DND-41 (cell line): Measurements from ENCODE around the gene UBXN2A.
A peak's percentile ranks its signal among the peaks of the same experiment; 100 is the strongest.

Experiments used
- ATAC-seq: fragments of 200-7000 bp; cut with Tn5 transposase; 3 replicates; pipeline ENCODE4 v1.9.1; 2021; ENCODE audit warnings: low read depth; ENCODE audit not compliant: insufficient read depth
- DNase-seq: peaks from one replicate; pipeline ENCODE4 v3.0.0-alpha.2; 2020
- H2AFZ ChIP-seq: 2 replicates; pipeline ENCODE4 v1.6.0; 2012; ENCODE audit warnings: low read depth, low read length
- H3K27ac ChIP-seq: 2 replicates; pipeline ENCODE4 v1.5.1; 2012; ENCODE audit warnings: low read length, inconsistent platforms
- H3K27me3 ChIP-seq: fragments of 200-600 bp; sonication (generic); 2 replicates; pipeline ENCODE4 v1.6.0; 2012; ENCODE audit warnings: low read length, mild to moderate bottlenecking, inconsistent platforms; ENCODE audit not compliant: insufficient read depth, poor library complexity
- H3K36me3 ChIP-seq: 2 replicates; pipeline ENCODE4 v1.5.1; 2012; ENCODE audit warnings: low read length, inconsistent platforms; ENCODE audit not compliant: insufficient read depth
- H3K4me1 ChIP-seq: 2 replicates; pipeline ENCODE4 v1.5.1; 2012; ENCODE audit warnings: mild to moderate bottlenecking, low read length; ENCODE audit not compliant: insufficient read depth
- H3K4me2 ChIP-seq: 2 replicates; pipeline ENCODE4 v1.6.0; 2012; ENCODE audit warnings: mild to moderate bottlenecking, moderate library complexity, low read length, inconsistent platforms; ENCODE audit not compliant: insufficient read depth
- H3K4me3 ChIP-seq, 2 experiments: fragments of 200-600 bp in 1 of 2; shearing (Covaris generic) in 1 of 2; 2 replicates each; pipeline ENCODE4 v1.5.1; 2012 to 2016; ENCODE audit warnings: inconsistent platforms in 2 of 2, low read length in 2 of 2, mild to moderate bottlenecking in 2 of 2, low read depth in 1 of 2, moderate library complexity in 1 of 2
- H3K79me2 ChIP-seq: 2 replicates; pipeline ENCODE4 v1.6.0; 2012; ENCODE audit warnings: low read length, inconsistent platforms; ENCODE audit not compliant: insufficient read depth
- H3K9ac ChIP-seq: 2 replicates; pipeline ENCODE4 v1.6.0; 2012; ENCODE audit warnings: low read depth, mild to moderate bottlenecking, inconsistent platforms, low read length, moderate library complexity
- H3K9me3 ChIP-seq: 2 replicates; pipeline ENCODE4 v1.5.1; 2012; ENCODE audit warnings: low read length, moderate library complexity, mild to moderate bottlenecking, inconsistent platforms; ENCODE audit not compliant: insufficient read depth, severe bottlenecking
- H4K20me1 ChIP-seq: 2 replicates; pipeline ENCODE4 v1.6.0; 2012; ENCODE audit warnings: low read length; ENCODE audit not compliant: insufficient read depth
- EZH2 ChIP-seq: IDR thresholded peaks from 3 replicates; pipeline ENCODE4 v1.6.1; 2012; ENCODE audit warnings: borderline replicate concordance, low read depth, mild to moderate bottlenecking, moderate library complexity, low read length, inconsistent platforms; ENCODE audit not compliant: severe bottlenecking
- TF ChIP-seq, protein P1 (sequence below): IDR thresholded peaks from 2 replicates; pipeline ENCODE4 v1.5.1; 2012; ENCODE audit warnings: borderline replicate concordance, low read length, moderate library complexity, mild to moderate bottlenecking; ENCODE audit not compliant: poor library complexity, severe bottlenecking; ENCODE audit errors: extremely low read depth

Gene UBXN2A, protein sequence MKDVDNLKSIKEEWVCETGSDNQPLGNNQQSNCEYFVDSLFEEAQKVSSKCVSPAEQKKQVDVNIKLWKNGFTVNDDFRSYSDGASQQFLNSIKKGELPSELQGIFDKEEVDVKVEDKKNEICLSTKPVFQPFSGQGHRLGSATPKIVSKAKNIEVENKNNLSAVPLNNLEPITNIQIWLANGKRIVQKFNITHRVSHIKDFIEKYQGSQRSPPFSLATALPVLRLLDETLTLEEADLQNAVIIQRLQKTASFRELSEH

GRCh38 chr2:23939987-23940717 is at the start of gene UBXN2A:
Gene UBXN2A (plus strand): TSS chr2:23940463. CDS start chr2:23958315, 17,852 bp downstream.
- H3K36me3 ChIP-seq = no peaks in the 10 kb centered on the region
- peak within 1 kb of the TSS; percentile 76 for H3K4me2 ChIP-seq
- peaks cover 46% of the 10 kb centered on the region for H3K79me2 ChIP-seq
- peak within 1 kb of the TSS; percentile 84 for H3K27ac ChIP-seq
- ATAC-seq (peak; percentile 83), DNase-seq (peak; percentile 80)
- H3K4me1 ChIP-seq = peaks cover 28% of the 10 kb centered on the region
- H3K4me3 ChIP-seq = peak within 1 kb of the TSS; percentile 71 to 82
- no peak for TF ChIP-seq EZH2
- H3K9me3 ChIP-seq = no peaks in the 10 kb centered on the region
- peak within 1 kb of the TSS; percentile 69 for H3K9ac ChIP-seq
- peak within 1 kb of the TSS; percentile 92 for H2AFZ ChIP-seq
- no peaks in the 10 kb centered on the region for H4K20me1 ChIP-seq
- no peaks in the 10 kb centered on the region for H3K27me3 ChIP-seq

DNA sequence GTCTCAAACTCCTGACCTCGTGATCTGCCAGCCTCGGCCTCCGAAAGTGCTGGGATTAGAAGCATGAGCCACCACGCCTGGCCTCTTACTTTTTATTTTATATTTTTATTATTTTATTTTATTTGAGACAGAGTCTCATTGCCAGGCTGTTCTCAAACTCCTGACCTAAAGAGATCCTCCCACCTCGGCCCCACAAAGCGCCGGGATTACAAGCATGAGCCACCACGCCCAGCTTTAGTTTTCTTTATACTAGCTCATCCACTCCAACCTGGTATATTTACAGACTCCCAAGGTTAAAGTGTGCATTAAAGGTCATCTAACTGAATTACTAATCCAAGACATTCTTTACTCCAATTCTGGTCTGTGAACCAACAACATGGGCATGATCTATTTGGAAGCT is 40.1 kb upstream of the UBXN2A start:
- Histone ChIP-seq H3K4me1 (no peaks in the 10 kb centered on the region), H3K27ac (no peak overlapping the region), H3K4me3 (no peak overlapping the region), H3K79me2 (peaks cover 79% of the 10 kb centered on the region), H3K4me2 (no peak overlapping the region), H3K27me3 (no peaks in the 10 kb centered on the region), H3K9me3 (no peaks in the 10 kb centered on the region), H3K36me3 (no peaks in the 10 kb centered on the region), H2AFZ (no peak overlapping the region), H3K9ac (no peak overlapping the region), H4K20me1 (peaks cover 15% of the 10 kb centered on the region)
- ATAC-seq (no peak), DNase-seq (no peak)
- no peak for TF ChIP-seq EZH2
- TF ChIP-seq, protein P1, sequence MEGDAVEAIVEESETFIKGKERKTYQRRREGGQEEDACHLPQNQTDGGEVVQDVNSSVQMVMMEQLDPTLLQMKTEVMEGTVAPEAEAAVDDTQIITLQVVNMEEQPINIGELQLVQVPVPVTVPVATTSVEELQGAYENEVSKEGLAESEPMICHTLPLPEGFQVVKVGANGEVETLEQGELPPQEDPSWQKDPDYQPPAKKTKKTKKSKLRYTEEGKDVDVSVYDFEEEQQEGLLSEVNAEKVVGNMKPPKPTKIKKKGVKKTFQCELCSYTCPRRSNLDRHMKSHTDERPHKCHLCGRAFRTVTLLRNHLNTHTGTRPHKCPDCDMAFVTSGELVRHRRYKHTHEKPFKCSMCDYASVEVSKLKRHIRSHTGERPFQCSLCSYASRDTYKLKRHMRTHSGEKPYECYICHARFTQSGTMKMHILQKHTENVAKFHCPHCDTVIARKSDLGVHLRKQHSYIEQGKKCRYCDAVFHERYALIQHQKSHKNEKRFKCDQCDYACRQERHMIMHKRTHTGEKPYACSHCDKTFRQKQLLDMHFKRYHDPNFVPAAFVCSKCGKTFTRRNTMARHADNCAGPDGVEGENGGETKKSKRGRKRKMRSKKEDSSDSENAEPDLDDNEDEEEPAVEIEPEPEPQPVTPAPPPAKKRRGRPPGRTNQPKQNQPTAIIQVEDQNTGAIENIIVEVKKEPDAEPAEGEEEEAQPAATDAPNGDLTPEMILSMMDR = no peak

GRCh38 chr2:23900541-23901322 is 39.5 kb upstream of the UBXN2A start:
- H3K36me3 ChIP-seq = no peaks in the 10 kb centered on the region
- no peak overlapping the region for H3K4me2 ChIP-seq
- no peak overlapping the region for H3K9ac ChIP-seq
- peaks cover 18% of the 10 kb centered on the region for H4K20me1 ChIP-seq
- H3K27me3 ChIP-seq = no peaks in the 10 kb centered on the region
- H2AFZ ChIP-seq = no peak overlapping the region
- H3K4me1 ChIP-seq = no peaks in the 10 kb centered on the region
- TF ChIP-seq EZH2 = no peak
- TF ChIP-seq, protein P1 = no peak
- DNase-seq = no peak
- no peak overlapping the region for H3K27ac ChIP-seq
- no peak for ATAC-seq
- H3K4me3 ChIP-seq = no peak overlapping the region
- no peaks in the 10 kb centered on the region for H3K9me3 ChIP-seq
- peaks cover 83% of the 10 kb centered on the region for H3K79me2 ChIP-seq
